CD4-positive, alpha-beta T cell treated with Interferon alpha-2 for 1 hour (primary cell): ENCODE data around the gene BTNL2.
A peak's percentile ranks its signal among the peaks of the same experiment; 100 is the strongest.

Experiments used
- DNase-seq, 2 donors: peaks; one replicate each; pipeline ENCODE4 v3.0.0-alpha.2; 2020 to 2022

Gene BTNL2

DNA sequence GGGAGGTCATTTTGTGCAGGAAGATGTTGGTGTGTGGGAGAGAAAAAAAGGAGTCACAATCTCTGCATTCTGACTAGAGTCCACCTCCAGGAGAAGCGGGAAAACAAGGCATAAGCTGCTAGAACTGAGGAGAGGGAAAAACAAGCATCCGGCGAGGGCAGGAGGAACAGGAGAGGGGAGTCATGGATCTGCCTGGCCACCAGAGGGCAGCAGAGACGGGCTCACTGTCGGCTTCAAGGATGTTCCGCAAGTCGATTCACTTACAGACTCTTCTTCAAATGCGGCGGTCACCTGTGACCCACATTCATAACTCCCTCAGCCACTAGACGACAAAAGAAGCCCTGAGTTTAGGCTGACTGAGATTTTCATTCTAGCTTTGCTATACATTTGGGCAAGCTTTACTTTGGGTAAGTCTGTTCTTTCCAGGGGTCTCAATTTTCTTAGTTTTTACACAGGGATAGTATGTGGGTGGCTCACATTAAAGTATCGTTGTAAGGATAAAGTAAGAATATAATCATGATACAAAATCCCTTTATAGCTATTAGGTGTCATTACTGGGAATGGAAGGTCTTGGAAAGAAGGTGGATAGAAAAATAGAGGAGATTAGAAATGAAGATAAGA is 6.6 kb upstream of the BTNL2 start:
- DNase-seq, result peak; percentile 83

DNA sequence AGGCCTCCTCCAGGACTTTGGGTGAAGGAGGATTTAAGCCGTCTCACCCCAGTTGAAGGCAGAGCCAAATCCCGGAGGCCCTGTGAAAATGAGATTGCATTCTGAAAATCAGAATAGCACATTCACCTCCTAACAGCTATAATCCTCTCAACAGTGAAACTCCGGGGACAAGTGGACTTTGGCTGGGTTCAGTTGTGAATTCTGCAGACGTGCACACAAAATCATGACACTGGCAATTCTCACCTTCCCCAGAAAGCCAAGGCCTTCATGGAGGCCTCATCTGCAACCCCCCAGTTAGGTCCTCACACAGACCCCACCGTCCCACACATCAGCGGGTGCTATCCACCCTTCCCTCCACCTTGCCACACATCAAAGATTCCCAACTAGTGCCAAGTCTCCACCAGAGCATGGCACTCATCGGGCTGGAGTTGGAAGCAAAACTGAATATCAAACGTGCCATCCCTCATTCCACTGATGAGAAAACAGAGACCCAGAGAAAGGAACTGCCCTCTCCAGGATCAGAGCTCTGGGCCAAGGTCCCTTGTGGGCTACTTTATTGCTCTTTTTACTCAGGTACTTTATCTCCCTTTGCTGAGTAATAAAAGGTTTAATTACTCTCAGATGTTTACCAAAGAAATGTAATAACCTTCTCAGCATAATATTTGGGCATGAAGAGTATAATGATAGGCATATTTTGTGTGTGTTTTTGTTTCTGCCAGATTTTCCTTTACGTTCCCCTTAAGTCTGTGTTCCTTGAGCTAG is 4.8 kb upstream of the BTNL2 start:
- DNase-seq, result no peak

DNA sequence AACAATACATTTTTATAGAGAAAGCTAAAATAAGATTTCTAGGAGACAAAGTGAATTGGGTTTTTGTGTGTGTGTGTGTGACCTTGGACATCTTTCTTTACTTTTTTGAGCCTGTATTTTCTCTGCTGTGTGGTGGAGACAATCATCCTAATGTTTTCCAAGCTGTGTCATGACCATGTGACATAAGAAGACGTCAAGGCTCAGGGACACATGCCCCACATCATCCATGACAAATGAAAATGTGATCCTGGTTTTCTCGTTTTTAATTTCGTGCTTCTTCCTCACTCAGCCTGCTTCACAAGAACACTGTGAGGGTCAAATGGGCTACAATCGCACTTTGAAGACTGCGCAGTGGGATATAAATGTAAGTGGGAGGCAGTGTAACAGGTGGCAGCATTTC is 3.9 kb upstream of the BTNL2 start:
- no peak for DNase-seq

DNA sequence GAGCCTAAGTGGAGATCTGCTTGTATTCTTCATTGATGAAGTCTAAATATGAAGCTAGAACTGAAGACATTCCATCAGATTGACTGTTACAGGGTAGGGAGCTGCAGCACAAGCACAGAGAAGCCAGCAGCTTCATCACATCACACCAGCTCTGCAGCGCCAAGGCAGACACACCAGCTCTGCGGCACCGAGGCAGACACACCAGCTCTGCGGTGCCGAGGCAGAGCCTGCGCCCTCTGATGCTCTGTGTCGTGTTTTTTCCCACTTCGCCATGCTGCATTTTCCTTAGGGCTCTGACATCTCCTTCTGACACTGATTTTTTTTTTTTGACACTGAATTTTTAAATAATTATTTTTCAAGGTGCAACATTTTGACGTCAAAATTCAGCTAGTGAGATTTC is 784 bp downstream of the BTNL2 start:
- no peak for DNase-seq

DNA sequence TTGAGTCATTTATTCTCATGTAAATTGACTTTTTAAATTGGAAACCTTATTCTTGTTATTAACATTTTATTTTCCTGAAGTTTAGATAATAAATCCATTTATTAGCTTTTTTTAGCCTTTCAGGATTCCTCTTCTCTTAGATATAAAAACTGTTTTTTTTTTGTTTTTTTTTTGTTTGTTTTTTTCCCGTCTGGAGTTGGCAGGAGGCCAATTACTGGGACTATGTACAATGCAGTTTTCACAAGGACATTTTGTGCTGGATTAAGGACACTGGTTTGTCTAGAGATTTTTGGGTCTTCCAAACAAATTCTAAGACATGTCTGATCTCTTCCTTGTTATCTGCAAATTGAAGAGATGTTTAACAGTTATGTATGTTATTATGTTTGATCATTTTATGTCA is 1.3 kb downstream of the BTNL2 start:
- DNase-seq, result no peak

DNA sequence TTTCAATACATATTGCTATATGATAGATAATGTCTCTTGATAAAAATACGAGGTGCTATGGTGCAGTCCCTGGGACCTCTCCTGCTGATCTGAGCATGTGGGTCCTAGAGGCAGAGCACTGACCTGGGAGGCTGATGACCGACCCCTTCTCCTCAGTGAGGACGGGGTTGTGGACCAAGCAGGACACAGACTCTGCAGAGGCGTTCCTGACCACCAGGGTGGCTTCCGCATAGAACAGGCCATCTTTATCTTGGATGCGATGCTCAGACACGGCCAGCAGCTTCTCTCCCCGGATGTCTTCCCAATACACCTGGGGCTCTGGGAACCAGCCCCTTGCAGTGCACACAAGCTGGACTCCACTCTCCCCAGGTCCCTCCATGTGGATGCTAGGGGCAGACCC is 4.2 kb downstream of the BTNL2 start:
- no peak for DNase-seq

DNA sequence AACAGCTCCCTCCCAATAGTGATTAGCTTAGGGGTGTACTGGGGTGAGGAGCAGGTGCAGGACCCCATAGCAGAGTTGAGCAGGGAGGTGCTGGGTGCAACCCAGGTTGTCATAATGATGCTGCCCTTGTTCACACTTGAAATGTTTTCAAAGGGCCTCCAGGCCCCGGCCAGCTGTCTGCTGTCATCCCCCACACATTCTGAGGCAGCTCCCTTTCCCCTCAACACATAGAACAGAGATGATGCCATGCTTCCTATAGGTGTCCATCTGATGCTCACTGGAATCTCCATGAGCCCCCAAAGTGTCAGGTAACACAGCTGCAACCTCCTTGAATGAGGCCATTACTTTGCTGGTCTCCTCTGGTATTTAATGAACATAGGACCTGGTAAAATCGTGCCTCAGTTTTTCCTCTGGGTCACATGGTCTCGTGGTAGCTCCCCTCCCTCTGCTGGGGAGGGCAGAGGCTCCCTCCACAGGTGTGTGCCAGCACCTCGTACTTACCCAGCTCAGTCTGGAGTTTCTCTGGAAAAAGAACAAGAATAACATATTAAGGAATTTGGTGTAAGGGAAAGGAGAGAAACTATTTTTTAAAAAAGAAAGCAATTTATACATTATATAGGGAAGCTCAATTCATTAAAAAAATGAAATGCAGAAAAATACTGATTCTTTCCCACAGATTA is 5.6 kb downstream of the BTNL2 start:
- DNase-seq, result no peak

DNA sequence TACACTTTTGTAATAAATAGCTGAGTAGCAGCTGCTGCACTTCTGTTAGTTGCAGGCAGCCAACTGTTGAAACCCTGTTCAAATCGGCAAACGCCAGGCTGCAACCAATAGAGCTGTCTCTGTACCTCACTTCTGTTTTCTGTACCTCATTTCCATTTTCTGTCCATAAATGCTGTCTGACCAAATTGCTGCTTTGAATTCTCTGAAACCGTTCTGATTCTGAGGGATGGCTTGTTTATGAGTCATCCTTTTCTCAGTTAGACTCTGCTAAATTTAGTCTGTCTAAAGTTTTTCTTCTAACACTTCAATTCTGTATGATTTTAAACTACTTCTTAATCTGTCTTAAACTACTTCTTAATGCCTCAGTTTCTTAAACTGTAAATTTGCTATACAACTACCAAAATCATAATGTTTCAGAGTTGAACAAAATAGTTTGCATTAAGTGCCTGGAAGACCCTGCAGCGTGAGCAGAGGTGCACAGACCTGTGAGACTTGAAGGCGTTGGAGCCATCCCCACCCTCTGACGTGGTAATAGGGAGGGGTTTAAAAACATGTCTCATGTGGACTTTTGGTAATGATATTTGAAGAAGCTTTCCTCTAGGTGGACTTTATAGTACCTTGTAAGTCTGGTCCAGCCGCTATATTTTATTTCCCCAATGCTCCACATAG is 9.6 kb downstream of the BTNL2 start:
- DNase-seq, result no peak

DNA sequence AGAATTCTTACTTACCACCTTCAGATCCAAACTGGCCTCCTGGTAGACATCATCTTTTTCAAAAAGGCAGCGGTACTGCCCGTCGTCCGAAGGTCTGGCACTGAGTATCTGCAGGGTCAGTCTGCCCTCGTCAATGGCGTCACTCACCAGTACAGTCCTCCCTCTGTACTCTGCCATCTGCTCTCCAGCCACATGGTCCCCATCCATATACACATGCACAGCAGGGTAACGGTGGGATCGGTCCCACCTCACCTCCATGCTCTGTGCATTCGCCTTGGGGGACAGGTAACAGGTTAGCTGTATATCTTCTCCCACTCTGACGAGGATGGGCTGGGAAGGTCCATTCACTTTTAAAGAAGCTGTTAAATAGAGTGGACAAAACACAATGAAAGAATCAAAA is 11.0 kb downstream of the BTNL2 start:
- DNase-seq, result no peak

DNA sequence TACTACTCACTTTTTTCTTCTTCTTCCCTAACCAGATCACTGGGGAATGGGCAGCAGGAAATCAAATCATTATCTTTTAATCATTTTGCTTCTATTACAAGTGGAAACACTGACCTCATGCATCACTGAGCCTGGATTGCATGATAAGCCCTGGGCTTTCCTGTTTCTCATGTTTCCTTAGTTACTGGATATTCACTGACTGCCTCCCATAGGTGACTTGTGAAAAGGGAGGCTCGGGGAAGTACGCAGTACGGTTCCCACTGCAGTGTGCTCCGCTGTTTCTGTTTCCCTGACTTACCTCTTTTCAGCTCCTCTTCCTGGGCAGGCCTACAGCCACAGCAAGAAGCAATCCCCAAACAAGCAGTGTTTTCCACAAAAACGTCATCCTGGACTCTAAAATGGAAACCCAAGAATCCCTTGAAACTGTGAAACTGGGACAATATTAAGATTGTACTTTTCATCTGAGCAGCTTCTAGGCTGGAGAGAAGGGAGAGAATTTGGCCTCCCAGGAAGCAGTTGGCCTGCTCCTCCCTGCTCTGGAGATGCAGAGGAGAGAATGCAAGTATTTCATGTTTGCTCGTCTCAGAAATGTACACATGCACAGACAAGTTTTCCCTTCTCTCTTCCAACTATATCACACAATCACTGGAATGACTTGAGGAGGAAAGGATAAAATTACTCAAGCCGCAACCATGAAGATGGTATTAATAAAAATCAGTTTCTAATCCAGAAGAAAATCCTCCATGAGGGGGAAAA is 13.1 kb downstream of the BTNL2 start:
- DNase-seq, result no peak

DNA sequence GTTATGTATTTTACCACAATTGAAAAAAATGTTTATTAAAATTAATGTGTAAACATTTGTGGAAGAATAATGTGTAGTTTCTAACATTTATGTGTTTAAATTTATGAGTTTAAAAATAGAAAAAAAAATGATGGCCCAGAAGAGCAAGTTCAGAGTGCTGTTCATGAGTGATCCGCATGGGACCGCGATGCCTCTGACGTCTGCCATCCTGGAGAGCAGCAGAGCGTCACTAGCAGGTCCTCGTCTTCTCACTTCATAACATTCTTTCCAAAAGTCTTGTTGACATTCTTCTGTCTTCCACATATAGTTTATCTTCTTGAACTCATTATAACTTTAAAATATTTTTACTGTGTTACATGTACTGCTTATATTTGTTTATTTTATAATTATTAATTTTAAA is 15.5 kb downstream of the BTNL2 start:
- DNase-seq, result no peak

DNA sequence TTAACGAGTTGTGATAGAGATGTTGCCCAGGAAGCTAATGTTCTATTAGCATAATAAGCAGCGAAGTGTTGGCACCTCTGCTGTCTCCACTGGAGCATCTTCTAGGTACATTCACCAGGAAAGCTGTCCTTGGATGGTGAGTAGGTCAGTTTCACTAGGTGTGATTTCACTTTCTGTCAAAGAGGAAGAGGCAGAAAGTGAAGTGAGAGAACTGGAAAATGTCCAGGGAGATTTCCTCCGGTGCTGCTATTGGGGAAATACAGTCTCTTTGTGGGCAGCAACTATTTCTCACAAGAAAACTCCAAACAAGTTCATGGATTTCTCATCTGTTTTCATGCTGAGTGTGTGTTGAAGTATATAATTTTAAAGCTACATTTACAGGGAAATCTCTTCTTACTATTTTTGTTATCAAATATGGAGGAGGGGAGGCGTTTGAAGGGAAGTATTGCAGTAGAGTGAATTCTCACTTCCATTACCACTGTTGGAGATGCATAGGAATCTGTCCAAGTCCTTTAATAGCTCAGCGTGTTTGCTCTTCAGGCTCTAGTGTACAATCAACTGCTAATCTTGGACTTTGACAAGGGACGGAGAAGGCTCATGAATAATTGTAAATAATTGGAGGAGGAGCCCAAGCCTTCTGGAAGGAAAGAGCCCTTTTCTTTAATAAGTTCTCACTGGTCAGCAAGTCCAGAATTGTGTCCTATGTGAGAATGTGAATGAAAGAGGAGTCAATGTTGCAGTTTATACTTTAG is 19.2 kb downstream of the BTNL2 start:
- DNase-seq, result no peak

DNA sequence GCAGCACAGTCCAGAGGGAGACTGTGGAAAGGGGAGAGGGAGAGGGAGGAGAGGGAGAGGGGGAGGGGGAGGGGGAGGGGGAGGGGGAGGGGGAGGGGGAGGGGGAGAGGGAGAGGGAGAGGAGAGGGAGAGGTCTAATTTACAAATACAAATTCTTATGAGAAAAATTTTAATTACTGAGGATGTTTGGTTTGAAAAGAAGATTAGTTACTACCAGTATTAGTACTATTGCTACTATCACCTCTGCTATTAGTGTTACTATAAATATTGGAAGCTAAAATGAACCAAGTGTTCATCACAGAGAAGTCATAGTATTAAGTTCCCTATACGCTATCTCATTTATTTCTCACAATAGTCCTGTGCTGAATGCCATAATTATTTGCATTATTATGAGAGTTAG is 20.9 kb downstream of the BTNL2 start:
- DNase-seq, result no peak

DNA sequence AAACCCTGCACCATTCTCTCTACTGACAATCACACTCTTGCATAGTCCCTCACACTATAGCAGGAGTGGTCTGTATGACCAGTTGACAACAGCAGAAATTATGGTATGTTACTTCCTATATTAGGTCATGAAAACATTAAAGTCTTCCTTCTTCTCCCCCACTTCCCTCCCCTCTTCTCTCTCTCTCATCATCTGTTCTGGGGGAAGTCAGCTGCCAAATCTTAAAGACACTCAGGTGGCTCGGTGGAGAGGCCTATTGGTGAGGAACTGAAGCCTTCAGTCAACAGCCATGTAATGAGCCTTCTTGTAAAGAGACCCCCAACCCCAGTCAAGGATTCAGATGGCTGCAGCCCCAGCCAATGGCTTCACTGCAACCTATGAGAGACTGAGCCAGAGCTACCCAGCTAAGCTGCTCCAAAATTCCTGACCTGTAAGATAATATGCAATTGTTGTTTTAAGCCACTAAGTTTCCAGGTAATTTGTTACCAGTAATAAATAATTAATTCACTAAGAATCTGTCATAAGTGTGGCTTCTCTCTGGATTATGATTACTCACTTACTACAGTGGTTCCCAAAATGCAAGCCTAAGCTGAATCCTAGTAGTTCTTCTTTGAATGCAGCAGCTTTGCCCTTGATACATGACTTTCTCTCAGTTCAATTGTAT is 24.1 kb downstream of the BTNL2 start:
- DNase-seq, result no peak

DNA sequence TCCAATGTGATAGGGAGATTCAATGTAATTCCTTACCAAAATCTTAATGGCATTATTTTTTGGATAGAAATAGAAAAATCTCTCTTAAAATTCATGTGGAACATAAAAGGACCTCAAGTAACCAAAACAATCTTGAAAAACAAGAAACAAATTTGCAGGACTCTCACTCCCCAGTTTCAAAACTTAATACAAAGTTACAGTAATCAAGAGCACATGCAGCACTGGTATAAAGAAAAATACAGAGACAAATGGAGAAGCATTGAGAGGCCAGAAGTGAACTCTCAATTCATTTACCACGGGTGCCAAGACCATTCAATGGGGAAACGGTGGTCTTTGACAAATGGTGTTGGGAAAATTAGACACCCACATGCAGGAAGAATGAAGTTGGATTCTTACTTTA is 27.4 kb downstream of the BTNL2 start:
- DNase-seq, result no peak

DNA sequence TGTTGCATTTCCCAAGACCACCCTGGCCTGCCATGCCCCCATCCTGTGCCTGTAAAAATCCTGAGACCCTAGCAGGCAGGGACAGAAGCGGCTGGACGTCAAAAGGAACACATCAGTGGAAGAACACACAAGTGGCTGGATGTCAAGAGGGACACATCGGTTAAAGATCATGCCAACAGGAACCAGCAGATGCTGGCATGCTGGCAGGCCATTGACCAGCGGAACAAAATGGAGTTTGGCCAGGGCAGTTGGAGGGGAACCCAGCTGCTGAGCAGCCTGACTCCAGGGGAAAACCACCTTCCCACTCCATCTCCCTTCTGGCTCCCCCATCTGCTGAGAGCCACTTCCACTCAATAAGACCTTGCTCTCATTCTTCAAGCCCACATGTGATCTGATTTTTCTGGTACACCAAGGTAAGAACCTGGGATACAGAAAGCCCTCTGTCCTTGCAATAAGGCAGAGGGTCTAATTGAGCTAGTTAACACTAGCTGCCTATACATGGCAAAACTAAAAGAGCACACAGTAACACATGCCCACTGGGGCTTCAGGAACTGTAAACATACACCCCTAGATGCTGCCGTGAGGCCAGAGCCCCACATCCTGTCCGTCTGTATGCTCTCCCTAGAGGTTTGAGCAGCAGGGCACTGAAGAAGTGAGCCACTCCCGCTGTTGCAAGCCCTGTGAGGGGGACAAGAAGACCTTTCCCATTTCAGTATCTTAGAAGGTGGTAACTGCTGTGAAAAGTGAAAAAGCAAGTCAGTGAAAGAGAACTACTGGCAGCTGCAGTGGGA is 31.0 kb downstream of the BTNL2 start:
- DNase-seq, result no peak

DNA sequence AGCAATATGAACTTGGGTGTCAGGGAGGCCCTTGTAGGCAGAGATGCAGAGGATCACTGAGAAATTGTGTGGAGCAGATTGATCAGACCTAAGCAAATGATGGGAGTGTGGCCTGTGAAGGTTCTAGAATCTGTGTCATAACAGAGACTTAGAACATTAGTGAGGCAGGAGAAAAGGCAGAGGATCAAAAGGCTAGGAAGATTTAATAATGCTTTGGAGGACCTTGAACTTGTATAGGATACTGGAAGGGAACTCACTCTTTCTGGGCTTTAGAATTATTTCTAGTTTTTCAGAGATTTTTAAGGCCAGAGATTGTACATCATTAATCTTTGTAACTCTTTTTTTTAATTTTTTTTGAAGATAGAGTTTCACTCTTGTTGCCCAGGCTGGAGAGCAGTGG is 35.2 kb downstream of the BTNL2 start, which contains the start of gene TSBP1:
TSBP1 (minus strand) TSS at position 101 of the 400 bp plus-strand sequence. CDS start 197 bp downstream, outside the sequence.
- DNase-seq, result no peak

DNA sequence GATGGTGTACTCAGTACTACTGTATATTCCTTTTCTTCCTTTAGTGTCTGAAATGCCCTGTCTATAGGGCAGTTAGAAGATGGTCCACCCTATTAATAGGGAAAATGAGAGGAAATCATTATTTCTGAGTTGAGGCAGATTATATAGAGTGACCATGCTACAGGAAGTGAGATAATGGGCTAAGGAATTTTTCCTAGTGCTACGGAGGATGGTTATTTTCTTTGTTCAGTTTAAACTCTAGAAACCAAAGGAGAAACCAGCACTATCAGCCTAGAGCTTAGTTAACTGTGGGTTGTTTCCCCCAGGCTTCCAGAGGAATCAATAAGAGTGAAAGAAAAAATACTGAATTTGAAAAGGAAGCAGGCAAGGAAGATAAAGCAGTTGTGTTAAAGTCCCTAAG is 35.8 kb downstream of the BTNL2 start:
- no peak for DNase-seq

DNA sequence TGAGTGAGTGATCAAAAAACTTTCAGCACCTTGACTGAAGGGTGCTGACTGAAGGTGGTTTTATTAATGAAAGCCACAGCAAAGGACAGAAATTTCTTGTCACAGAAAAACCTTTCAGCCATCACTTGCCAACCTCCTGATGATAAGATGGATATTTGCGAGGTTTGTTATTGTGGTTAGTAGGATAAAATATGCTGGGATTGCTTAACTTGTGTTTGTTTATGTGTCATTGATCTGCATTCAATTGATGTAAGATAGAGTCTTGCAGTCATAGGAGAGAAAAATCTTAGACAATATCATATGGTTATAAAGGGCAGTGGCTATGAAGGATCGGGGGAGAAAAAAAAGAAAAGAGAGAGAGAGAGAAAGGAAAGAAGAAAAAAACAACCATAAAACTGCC is 36.5 kb downstream of the BTNL2 start:
- no peak for DNase-seq

DNA sequence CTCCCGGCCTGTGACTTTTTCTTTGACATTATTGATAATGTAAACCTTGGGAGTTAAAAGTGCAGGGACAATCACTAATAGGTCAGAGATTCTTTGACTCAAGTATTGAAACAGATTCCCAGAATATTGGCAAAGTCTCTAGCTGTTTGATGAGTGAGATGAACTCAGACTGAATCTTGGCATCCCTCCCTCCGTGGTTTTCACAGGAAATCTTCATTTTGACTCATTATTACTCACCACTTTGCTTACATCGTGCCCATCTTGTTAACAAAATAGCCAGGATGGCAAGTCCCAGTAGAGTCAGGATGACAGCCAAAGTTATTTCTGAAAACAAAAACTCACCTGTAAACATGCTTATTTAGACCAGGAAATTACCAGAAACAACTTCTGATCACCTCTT is 37.3 kb downstream of the BTNL2 start:
- no peak for DNase-seq

DNA sequence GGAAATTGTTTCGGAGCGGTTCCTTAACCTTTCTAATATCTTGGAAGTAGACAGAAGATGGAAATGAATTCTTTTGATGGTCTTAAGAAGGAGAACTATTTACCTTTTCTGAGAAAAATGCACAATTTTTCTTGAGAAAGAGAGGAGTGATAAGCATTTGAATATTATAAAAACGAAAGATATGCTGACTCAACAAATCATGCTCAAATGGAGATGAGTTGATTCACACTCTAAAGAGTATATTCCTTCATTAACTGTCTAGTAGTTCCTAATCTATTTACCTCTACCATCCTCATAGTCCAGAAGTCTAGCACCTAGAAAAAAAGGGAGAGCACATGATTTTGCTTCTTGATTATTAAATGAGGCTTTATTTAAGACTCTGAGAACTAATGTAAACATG is 39.3 kb downstream of the BTNL2 start:
- DNase-seq, result no peak
